ENCODE results near the gene RASSF5. TPM values are rescaled to one million over a fixed set of nuclear protein-coding genes. Genes with fewer than 3 reads are reported as not detected.

Gene RASSF5
- total and polyA plus RNA-seq, 2 of the 13 experiments (the other 11 are each of a cell fraction or from before 2014, with no cell fraction given): 0.18 to 0.40 TPM

DNA sequence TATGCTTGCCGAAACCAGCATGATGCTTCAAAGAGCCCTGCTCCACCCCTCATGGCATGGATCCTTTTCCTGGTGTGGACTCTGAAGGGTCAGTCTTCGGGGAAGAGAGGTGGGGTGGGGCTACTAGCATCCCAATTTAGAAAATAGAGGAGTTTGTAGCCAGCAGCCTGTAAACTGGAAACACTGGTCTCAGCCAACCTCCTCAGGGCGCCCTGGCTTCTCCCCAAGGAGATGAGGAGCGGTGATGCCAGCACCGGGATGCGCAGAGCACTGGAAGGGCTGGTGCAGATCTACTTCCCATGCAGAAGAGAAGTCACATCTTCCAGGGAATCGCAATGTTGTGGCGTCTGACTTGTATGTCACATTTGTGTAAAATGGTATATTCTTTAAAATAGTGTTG, 43.4 kb upstream of the RASSF5 start (continued):
- TF ChIP-seq ZNF235 (CRISPR knock-in tag; IDR thresholded peaks at IDR 0.05; ENCODE audit: borderline replicate concordance) (no peak), ZBTB3 (CRISPR knock-in tag; IDR thresholded peaks at IDR 0.05; ENCODE audit: borderline replicate concordance, low read depth) (no peak), GABPA (IDR thresholded peaks at IDR 0.05; ENCODE audit: low read depth, low read length) (no peak), GABPA (CRISPR knock-in tag; IDR thresholded peaks at IDR 0.05; ENCODE audit: low read depth) (no peak), ZNF557 (CRISPR knock-in tag; IDR thresholded peaks at IDR 0.05) (no peak)
- TF ChIP-seq, protein P1, sequence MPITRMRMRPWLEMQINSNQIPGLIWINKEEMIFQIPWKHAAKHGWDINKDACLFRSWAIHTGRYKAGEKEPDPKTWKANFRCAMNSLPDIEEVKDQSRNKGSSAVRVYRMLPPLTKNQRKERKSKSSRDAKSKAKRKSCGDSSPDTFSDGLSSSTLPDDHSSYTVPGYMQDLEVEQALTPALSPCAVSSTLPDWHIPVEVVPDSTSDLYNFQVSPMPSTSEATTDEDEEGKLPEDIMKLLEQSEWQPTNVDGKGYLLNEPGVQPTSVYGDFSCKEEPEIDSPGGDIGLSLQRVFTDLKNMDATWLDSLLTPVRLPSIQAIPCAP (CRISPR knock-in tag; IDR thresholded peaks at IDR 0.05; ENCODE audit: low read depth): no peak
- TF ChIP-seq, protein P2, sequence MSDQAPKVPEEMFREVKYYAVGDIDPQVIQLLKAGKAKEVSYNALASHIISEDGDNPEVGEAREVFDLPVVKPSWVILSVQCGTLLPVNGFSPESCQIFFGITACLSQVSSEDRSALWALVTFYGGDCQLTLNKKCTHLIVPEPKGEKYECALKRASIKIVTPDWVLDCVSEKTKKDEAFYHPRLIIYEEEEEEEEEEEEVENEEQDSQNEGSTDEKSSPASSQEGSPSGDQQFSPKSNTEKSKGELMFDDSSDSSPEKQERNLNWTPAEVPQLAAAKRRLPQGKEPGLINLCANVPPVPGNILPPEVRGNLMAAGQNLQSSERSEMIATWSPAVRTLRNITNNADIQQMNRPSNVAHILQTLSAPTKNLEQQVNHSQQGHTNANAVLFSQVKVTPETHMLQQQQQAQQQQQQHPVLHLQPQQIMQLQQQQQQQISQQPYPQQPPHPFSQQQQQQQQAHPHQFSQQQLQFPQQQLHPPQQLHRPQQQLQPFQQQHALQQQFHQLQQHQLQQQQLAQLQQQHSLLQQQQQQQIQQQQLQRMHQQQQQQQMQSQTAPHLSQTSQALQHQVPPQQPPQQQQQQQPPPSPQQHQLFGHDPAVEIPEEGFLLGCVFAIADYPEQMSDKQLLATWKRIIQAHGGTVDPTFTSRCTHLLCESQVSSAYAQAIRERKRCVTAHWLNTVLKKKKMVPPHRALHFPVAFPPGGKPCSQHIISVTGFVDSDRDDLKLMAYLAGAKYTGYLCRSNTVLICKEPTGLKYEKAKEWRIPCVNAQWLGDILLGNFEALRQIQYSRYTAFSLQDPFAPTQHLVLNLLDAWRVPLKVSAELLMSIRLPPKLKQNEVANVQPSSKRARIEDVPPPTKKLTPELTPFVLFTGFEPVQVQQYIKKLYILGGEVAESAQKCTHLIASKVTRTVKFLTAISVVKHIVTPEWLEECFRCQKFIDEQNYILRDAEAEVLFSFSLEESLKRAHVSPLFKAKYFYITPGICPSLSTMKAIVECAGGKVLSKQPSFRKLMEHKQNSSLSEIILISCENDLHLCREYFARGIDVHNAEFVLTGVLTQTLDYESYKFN (CRISPR knock-in tag; conservative IDR thresholded peaks at IDR 0.05): no peak
- TF ChIP-seq, protein P3, sequence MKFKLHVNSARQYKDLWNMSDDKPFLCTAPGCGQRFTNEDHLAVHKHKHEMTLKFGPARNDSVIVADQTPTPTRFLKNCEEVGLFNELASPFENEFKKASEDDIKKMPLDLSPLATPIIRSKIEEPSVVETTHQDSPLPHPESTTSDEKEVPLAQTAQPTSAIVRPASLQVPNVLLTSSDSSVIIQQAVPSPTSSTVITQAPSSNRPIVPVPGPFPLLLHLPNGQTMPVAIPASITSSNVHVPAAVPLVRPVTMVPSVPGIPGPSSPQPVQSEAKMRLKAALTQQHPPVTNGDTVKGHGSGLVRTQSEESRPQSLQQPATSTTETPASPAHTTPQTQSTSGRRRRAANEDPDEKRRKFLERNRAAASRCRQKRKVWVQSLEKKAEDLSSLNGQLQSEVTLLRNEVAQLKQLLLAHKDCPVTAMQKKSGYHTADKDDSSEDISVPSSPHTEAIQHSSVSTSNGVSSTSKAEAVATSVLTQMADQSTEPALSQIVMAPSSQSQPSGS (CRISPR knock-in tag; IDR thresholded peaks at IDR 0.05): no peak
